B cell (primary cell): Measurements from ENCODE around the gene F12. TPM values are rescaled to one million over a fixed set of nuclear protein-coding genes. Genes with fewer than 3 reads are reported as not detected.

Experiments used
- ATAC-seq: fragments of 200-7000 bp; cut with Tn5 transposase; one replicate; pipeline ENCODE4 v1.10.0; 2021; ENCODE audit warnings: low read depth, mild to moderate bottlenecking, moderate number of reproducible peaks, moderate library complexity
- CTCF ChIA-PET: fragments of 350-600 bp; sonication (Branson Sonifier 250); formaldehyde crosslinking; loops from one replicate; lab custom pipeline; 2021; ENCODE audit warnings: antibody characterized with exemption, inconsistent platforms; lab: Charles Lee
- POLR2A ChIA-PET: fragments of 350-600 bp; sonication (Branson Sonifier 250); formaldehyde crosslinking; loops from one replicate; lab custom pipeline; 2021; ENCODE audit warnings: antibody characterized with exemption; lab: Charles Lee
- DNase-seq: peaks from one replicate; pipeline ENCODE4 v3.0.0; 2013
- H2AFZ ChIP-seq: 2 replicates; pipeline ENCODE4 v1.6.1; 2012; ENCODE audit warnings: mild to moderate bottlenecking, low read depth, low read length; ENCODE audit not compliant: insufficient read depth, poor library complexity, severe bottlenecking
- H3K27ac ChIP-seq, 2 donors: 1 replicate in 1 of 2; 2 replicates in 1 of 2; pipeline ENCODE4 v1.5.1; 2012 to 2013; ENCODE audit warnings: low read length in 2 of 2, mild to moderate bottlenecking in 2 of 2, moderate library complexity in 1 of 2
- H3K27me3 ChIP-seq, 4 experiments: fragments of 200-600 bp in 1 of 4; sonication (generic) in 1 of 4; replicated peaks in 1 of 4; 1 replicate in 2 of 4; 2 replicates in 2 of 4; pipeline versions ENCODE4 v1.6.1 to v1.7.0; 2013 to 2016; ENCODE audit warnings: low read length in 3 of 4, mild to moderate bottlenecking in 2 of 4, mixed read lengths in 1 of 4, moderate library complexity in 1 of 4; ENCODE audit not compliant: insufficient read depth in 4 of 4, control insufficient read depth in 3 of 4; ENCODE audit errors: control extremely low read depth in 1 of 4
- H3K36me3 ChIP-seq, 2 experiments: replicated peaks in 1 of 2; 1 replicate in 1 of 2; 2 replicates in 1 of 2; pipeline versions ENCODE4 v1.6.1 to v1.7.1; 2013; ENCODE audit warnings: low read length in 1 of 2; ENCODE audit not compliant: insufficient read depth in 2 of 2, control insufficient read depth in 1 of 2; ENCODE audit errors: control extremely low read depth in 1 of 2, extremely low read depth in 1 of 2
- H3K4me1 ChIP-seq, 2 donors: fragments of 200-600 bp in 1 of 2; sonication (generic) in 1 of 2; 1 replicate in 1 of 2; 2 replicates in 1 of 2; pipeline versions ENCODE4 v1.5.1 to v1.6.1; 2013 to 2017; ENCODE audit warnings: low read length in 2 of 2; ENCODE audit not compliant: control insufficient read depth in 2 of 2, insufficient read depth in 2 of 2
- H3K4me2 ChIP-seq: replicated peaks from 2 replicates; pipeline ENCODE3; 2012; ENCODE audit warnings: mild to moderate bottlenecking, low read depth, low read length; ENCODE audit not compliant: poor library complexity, severe bottlenecking
- H3K4me3 ChIP-seq, 5 experiments: fragments of 200-600 bp in 1 of 5; sonication (generic) in 1 of 5; 1 replicate in 3 of 5; 2 replicates in 2 of 5; pipeline versions ENCODE4 v1.5.1 to v1.7.0; 2011 to 2016; ENCODE audit warnings: low read length in 4 of 5, mild to moderate bottlenecking in 4 of 5, low read depth in 2 of 5, control low read depth in 1 of 5, moderate library complexity in 1 of 5; ENCODE audit not compliant: insufficient read depth in 1 of 5; ENCODE audit errors: control extremely low read depth in 1 of 5, extremely low read depth in 1 of 5
- H3K79me2 ChIP-seq: fragments of 200-600 bp; sonication (generic); one replicate; pipeline ENCODE4 v1.6.0; 2016; ENCODE audit warnings: low read length; ENCODE audit not compliant: control insufficient read depth, insufficient read depth
- H3K9ac ChIP-seq: fragments of 200-600 bp; sonication (generic); 2 replicates; pipeline ENCODE4 v1.6.1; 2017; ENCODE audit warnings: mild to moderate bottlenecking, low read length, moderate library complexity
- H3K9me3 ChIP-seq, 3 donors: one replicate each; pipeline versions ENCODE4 v1.6.1 to v1.7.1; 2013; ENCODE audit warnings: low read length in 2 of 3; ENCODE audit not compliant: control insufficient read depth in 2 of 3, insufficient read depth in 1 of 3; ENCODE audit errors: control extremely low read depth in 1 of 3
- H4K20me1 ChIP-seq: 2 replicates; pipeline ENCODE4 v1.6.0; 2012; ENCODE audit warnings: mild to moderate bottlenecking, low read length; ENCODE audit not compliant: insufficient read depth, control insufficient read depth, poor library complexity, severe bottlenecking
- H3K27ac Mint-ChIP-seq: one replicate; pipeline ENCODE4 v1.8.0; 2021; ENCODE audit warnings: mixed read lengths
- H3K27me3 Mint-ChIP-seq: one replicate; pipeline ENCODE4 v1.8.0; 2021; ENCODE audit warnings: mixed read lengths
- H3K4me1 Mint-ChIP-seq: one replicate; pipeline ENCODE4 v1.8.0; 2021; ENCODE audit warnings: mixed read lengths
- H3K4me3 Mint-ChIP-seq: one replicate; pipeline ENCODE4 v1.8.0; 2021; ENCODE audit warnings: mixed read lengths
- H3K9me3 Mint-ChIP-seq: one replicate; pipeline ENCODE4 v1.8.0; 2022; ENCODE audit warnings: mixed read lengths; ENCODE audit not compliant: insufficient read depth
- CTCF ChIP-seq: fragments of 200-600 bp; IDR thresholded peaks from one replicate; pipeline ENCODE4 v1.8.0; 2022; ENCODE audit warnings: antibody characterized with exemption, mild to moderate bottlenecking
- EZH2 ChIP-seq: IDR thresholded peaks from 2 replicates; pipeline ENCODE4 v1.6.1; 2012; ENCODE audit warnings: borderline replicate concordance, low read depth, mild to moderate bottlenecking, moderate library complexity, low read length; ENCODE audit not compliant: insufficient read depth, poor library complexity, severe bottlenecking
- WGBS: methylation state at CpG from one replicate; pipeline ENCODE4 v1.1.5; 2013; ENCODE audit warnings: missing lambda C conversion rate; ENCODE audit not compliant: insufficient coverage; 5-methylcytosine and 5-hydroxymethylcytosine counted together
- intact Hi-C: fragments of 100-400 bp; cut with micrococcal nuclease; formaldehyde crosslinking; loops from one replicate; pipeline ENCODE4 v1.10.0; 2022
- polyA plus RNA-seq: library from polyadenylated mRNA; depleted of rRNA; stranded (reverse); fragments of >200 nt; gene quantifications from 2 replicates; pipeline ENCODE4 v1.2.3, GENCODE V29; 2012
- total RNA-seq, 2 donors: library from RNA; stranded (reverse); fragments of 120-200 nt in 1 of 2; gene quantifications; 1 replicate in 1 of 2; 2 replicates in 1 of 2; pipeline versions ENCODE4 v1.2.3 to v1.2.4, GENCODE V29; 2013 to 2022

F12 gene
- total and polyA plus RNA-seq, 2 donors (not counting 1 experiment from before 2014, with no cell fraction given), result 3.1 TPM; not detected in 1

- H3K27me3 ChIP-seq, result no peaks in the 10 kb centered on the region
- peaks cover 53% of the 10 kb centered on the region for H3K4me1 Mint-ChIP-seq
- CTCF ChIA-PET, result interaction anchor here (1.0 to 5.5 kb wide), 9 partner anchors 7 to 86 kb away, joined by 3 to 60 read pairs (median 7); partner anchors contain the start of genes LMAN2 and RGS14
- H3K79me2 ChIP-seq, result peaks cover 33% of the 10 kb centered on the region
- no peak overlapping the region for H3K27ac ChIP-seq
- H4K20me1 ChIP-seq, result peaks cover 87% of the 10 kb centered on the region
- H3K4me2 ChIP-seq, result no peak overlapping the region
- TF ChIP-seq CTCF, result no peak
- TF ChIP-seq EZH2, result no peak
- peaks cover 0 to 60% of the 10 kb centered on the region in 2 experiments for H3K36me3 ChIP-seq
- DNase-seq, result no peak
- H3K27ac Mint-ChIP-seq, result no peak overlapping the region
- POLR2A ChIA-PET, result interaction anchor here (1.2 kb wide), 1 partner anchor 8 kb away, joined by 4 read pairs; no protein-coding TSS in a partner anchor
- no peak overlapping the region for H3K9ac ChIP-seq
- no peaks in the 10 kb centered on the region for H3K27me3 Mint-ChIP-seq
- no peak for ATAC-seq
- WGBS, result 95% methylated on average over 19 of the region's 29 CpGs
- H3K4me1 ChIP-seq, result peaks cover 40 to 54% of the 10 kb centered on the region in 2 donors
- no peaks in the 10 kb centered on the region for H3K9me3 Mint-ChIP-seq
- H3K4me3 Mint-ChIP-seq, result no peak overlapping the region
- no peak overlapping the region for H2AFZ ChIP-seq
- H3K9me3 ChIP-seq, result no peaks in the 10 kb centered on the region
- intact Hi-C loops, result no loop called here
- H3K4me3 ChIP-seq, result no peak overlapping the region
These were observed 41.1 kb downstream of the F12 start for GRCh38 chr5:177367981-177368868.
